ENCODE measurements around the gene HTD2. TPM values are rescaled to one million over a fixed set of nuclear protein-coding genes. Genes with fewer than 3 reads are reported as not detected.

Gene HTD2
- total and polyA plus RNA-seq, 2 of the 4 experiments (the other 2 are of a cell fraction), result 6.4 to 13.3 TPM

GRCh38 chr3:58288011-58288728, 18.1 kb upstream of the HTD2 start:
- Histone ChIP-seq H2BK15ac (ENCODE audit: low read depth, low read length) (no peak overlapping the region), H2BK120ac (ENCODE audit: low read depth, low read length) (no peak overlapping the region), H2BK5ac (ENCODE audit: low read depth, low read length, poor library complexity, severe bottlenecking) (no peak overlapping the region), H4K20me1 (ENCODE audit: insufficient read depth, low read length) (no peaks in the 10 kb centered on the region), H2AK9ac (replicated peaks; ENCODE audit: low read depth, low read length, poor library complexity) (no peak overlapping the region), H2AFZ (replicated peaks; ENCODE audit: low read length, poor library complexity) (no peak overlapping the region), H3K18ac (ENCODE audit: low read depth, low read length) (no peak overlapping the region), H3K27ac (ENCODE audit: insufficient read depth, low read length) (no peak overlapping the region), H4K5ac (ENCODE audit: low read depth, low read length) (no peak overlapping the region), H3K9me3 (ENCODE audit: control insufficient read depth, insufficient read depth, low read length) (no peaks in the 10 kb centered on the region), H3K4me3 (ENCODE audit: insufficient read depth, low read depth, low read length) (no peak overlapping the region), H3K4me1 (ENCODE audit: control insufficient read depth, insufficient read depth, low read length) (no peaks in the 10 kb centered on the region), H3K4ac (ENCODE audit: low read depth, low read length) (no peak overlapping the region), H3K9me1 (ENCODE audit: insufficient read depth, low read length) (no peaks in the 10 kb centered on the region), H3K4me2 (ENCODE audit: low read depth, low read length) (no peak overlapping the region), H2BK20ac (ENCODE audit: low read depth, low read length) (no peak overlapping the region), H3K14ac (replicated peaks; ENCODE audit: low read depth, low read length) (no peak overlapping the region), H4K91ac (ENCODE audit: insufficient read depth, low read depth, low read length) (no peak overlapping the region), H4K8ac (ENCODE audit: low read depth in 2 of 2, low read length in 2 of 2) (no peak overlapping the region), H3K27me3 (ENCODE audit: control insufficient read depth, insufficient read depth, low read length) (no peaks in the 10 kb centered on the region), H3K9ac (ENCODE audit: low read depth, low read length) (no peak overlapping the region), H3K56ac (ENCODE audit: extremely low read depth, insufficient read depth, low read length) (no peak overlapping the region), H3K23ac (ENCODE audit: low read depth, low read length) (no peak overlapping the region), H3K79me1 (ENCODE audit: low read depth in 1 of 2, low read length in 2 of 2) (no peaks in the 10 kb centered on the region), H3K36me3 (ENCODE audit: control insufficient read depth, insufficient read depth, low read length) (peaks cover 10% of the 10 kb centered on the region; the same call in 1 of the 2 replicates), H2AK5ac (ENCODE audit: low read depth, low read length) (no peak overlapping the region)
- no peak for TF ChIP-seq BHLHE40 (IDR thresholded peaks at IDR 0.05; ENCODE audit: low read depth, low read length)
- TF ChIP-seq FOS (IDR thresholded peaks at IDR 0.05; ENCODE audit: low read depth, low read length), result no peak
- no peak for TF ChIP-seq CHD1 (IDR thresholded peaks at IDR 0.05; ENCODE audit: low read depth, low read length)
- no peak for TF ChIP-seq RCOR1 (IDR thresholded peaks at IDR 0.05; ENCODE audit: insufficient replicate concordance, low read length)
- no peak for TF ChIP-seq MAFK (IDR thresholded peaks at IDR 0.05; ENCODE audit: low read depth, low read length)
- no peak for TF ChIP-seq CEBPB (IDR thresholded peaks at IDR 0.05; ENCODE audit: low read depth, low read length)
- TF ChIP-seq CTCF (conservative IDR thresholded peaks at IDR 0.05; ENCODE audit: low read depth, low read length), result no peak
- no peak for TF ChIP-seq NFE2L2 (IDR thresholded peaks at IDR 0.05; ENCODE audit: low read depth, low read length)
- TF ChIP-seq MXI1 (IDR thresholded peaks at IDR 0.05; ENCODE audit: borderline replicate concordance, low read depth, low read length), result no peak
- no peak for TF ChIP-seq MAZ (IDR thresholded peaks at IDR 0.05; ENCODE audit: borderline replicate concordance, low read depth, low read length)
- intact Hi-C loops (cut with micrococcal nuclease) (no loop called here), dilution Hi-C loops (cut with HindIII; ENCODE audit: low sequenced_read_pairs, unreplicated experiment) (no loop called here), in situ Hi-C loops (cut with MboI; ENCODE audit: low sequenced_read_pairs) (no loop called here)
- DNase-seq, result no peak
- no peak for ATAC-seq (ENCODE audit: low read depth)
- no CpG with 5 or more reads among the region's 4 CpGs for WGBS, 2 experiments (ENCODE audit: extremely low coverage in 2 of 2, insufficient read length in 1 of 2)
- ChIA-PET CTCF (no interaction called here), POLR2A (ENCODE audit: unreplicated experiment) (no interaction called here)
- BruUV-seq (replicated peaks), result no TSS peak

Measured in IMR-90 (cell line).